GM11168 (cell line): ENCODE data around the gene TBC1D20.
"Not testable (repeated sequence)": the region's sequence is repeated elsewhere in the genome, so short reads cannot be mapped to it uniquely, and the experiment has no call there.

Experiments
- in situ Hi-C: fragments of 300-500 bp; cut with MboI; formaldehyde crosslinking; loops from one replicate; pipeline ENCODE4 v1.12.0; 2022; ENCODE audit warnings: low sequenced_read_pairs; ENCODE audit not compliant: unreplicated experiment

The TBC1D20 gene

DNA sequence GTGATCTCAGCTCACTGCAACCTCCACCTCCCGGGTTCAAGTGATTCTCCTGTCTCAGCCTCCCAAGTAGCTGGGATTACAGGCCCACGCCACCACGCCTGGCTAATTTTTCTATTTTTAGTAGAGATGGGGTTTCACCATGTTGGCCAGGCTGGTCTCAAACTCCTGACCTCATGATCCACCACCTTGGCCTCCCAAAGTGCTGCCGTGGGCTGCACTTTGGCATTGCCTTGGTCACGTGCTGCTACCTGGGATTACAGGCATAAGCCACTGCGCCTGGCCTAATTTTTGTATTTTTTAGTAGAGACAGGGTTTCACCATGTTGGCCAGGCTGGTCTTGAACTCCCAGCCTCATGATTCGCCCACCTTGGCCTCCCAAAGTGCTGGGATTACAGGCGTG, 75.7 kb downstream of the TBC1D20 start:
- in situ Hi-C loops, result not testable (repeated sequence)
